A673 (cell line): Measurements from ENCODE around the gene LGALS14. TPM values are rescaled to one million over a fixed set of nuclear protein-coding genes. Genes with fewer than 3 reads are reported as not detected.

Source experiments
- BruUV-seq: library from RNA; stranded (reverse); fragments of 400-500 nt; replicated peaks from 2 replicates; lab custom pipeline; 2021; lab: Mats Ljungman, UMichigan
- CTCF ChIA-PET: fragments of 300-600 bp; sonication (Branson Sonifier 250); formaldehyde crosslinking; loops from one replicate; lab custom pipeline; 2022; ENCODE audit warnings: antibody characterized with exemption; lab: Charles Lee
- POLR2A ChIA-PET: fragments of 300-600 bp; sonication (Branson Sonifier 250); formaldehyde crosslinking; loops from one replicate; lab custom pipeline; 2022; ENCODE audit warnings: antibody characterized with exemption; ENCODE audit not compliant: low non-redundant PET; lab: Charles Lee
- DNase-seq: peaks from one replicate; pipeline ENCODE4 v3.0.0-alpha.2; 2015; ENCODE audit warnings: low spot score
- H3K27ac ChIP-seq: fragments of 200-600 bp; sonication (generic); 2 replicates; pipeline ENCODE4 v1.5.1; 2016; ENCODE audit warnings: mixed run types, low read depth, mild to moderate bottlenecking, mixed read lengths, antibody characterized with exemption, low read length; ENCODE audit not compliant: poor library complexity, severe bottlenecking
- H3K27me3 ChIP-seq: fragments of 200-600 bp; sonication (generic); replicated peaks from 2 replicates; pipeline ENCODE4 v1.6.1; 2017; ENCODE audit warnings: mixed run types, low read depth, mild to moderate bottlenecking, mixed read lengths, antibody characterized with exemption, low read length; ENCODE audit not compliant: insufficient read depth, poor library complexity
- H3K36me3 ChIP-seq: fragments of 200-600 bp; sonication (generic); 2 replicates; pipeline ENCODE4 v1.6.1; 2016; ENCODE audit warnings: mixed run types, mild to moderate bottlenecking, mixed read lengths, antibody characterized with exemption, low read length; ENCODE audit not compliant: insufficient read depth, poor library complexity, severe bottlenecking
- H3K4me1 ChIP-seq: fragments of 200-600 bp; sonication (generic); 2 replicates; pipeline ENCODE4 v1.6.1; 2017; ENCODE audit warnings: mixed run types, mild to moderate bottlenecking, mixed read lengths, antibody characterized with exemption, low read length; ENCODE audit not compliant: insufficient read depth, poor library complexity, severe bottlenecking
- H3K4me3 ChIP-seq: fragments of 200-600 bp; sonication (generic); 2 replicates; pipeline ENCODE4 v1.5.1; 2016; ENCODE audit warnings: low read depth, mixed run types, mild to moderate bottlenecking, mixed read lengths, low read length; ENCODE audit not compliant: poor library complexity, severe bottlenecking
- H3K9me3 ChIP-seq: fragments of 200-600 bp; sonication (generic); 2 replicates; pipeline ENCODE4 v1.6.1; 2016; ENCODE audit warnings: mixed run types, low read depth, mild to moderate bottlenecking, mixed read lengths, antibody characterized with exemption, low read length; ENCODE audit not compliant: poor library complexity, severe bottlenecking
- CTCF ChIP-seq: fragments of 300-800, 200-600 bp; sonication (generic); conservative IDR thresholded peaks from 2 replicates; pipeline ENCODE4 v1.5.1; 2017; ENCODE audit warnings: low read depth, mild to moderate bottlenecking, antibody characterized with exemption, low read length, moderate library complexity, mixed read lengths
- EZH2 ChIP-seq: fragments of 200-600 bp; sonication (generic); IDR thresholded peaks from 2 replicates; pipeline ENCODE4 v1.6.1; 2017; ENCODE audit warnings: borderline replicate concordance, low read depth, mild to moderate bottlenecking, mixed read lengths, antibody characterized with exemption, low read length; ENCODE audit not compliant: poor library complexity, severe bottlenecking
- intact Hi-C: fragments of 100-400 bp; cut with micrococcal nuclease; formaldehyde crosslinking; loops from one replicate; pipeline ENCODE4 v1.10.0; 2022; ENCODE audit not compliant: unreplicated experiment
- total RNA-seq: library from RNA; stranded (reverse); gene quantifications from 2 replicates; pipeline ENCODE4 v1.2.3, GENCODE V29; 2021

LGALS14 gene
- total RNA-seq, 1 experiment from 2014 or later, result not detected

- Histone ChIP-seq H3K4me3 (no peak overlapping the region), H3K27me3 (peaks cover 39% of the 10 kb centered on the region), H3K9me3 (no peaks in the 10 kb centered on the region), H3K4me1 (no peaks in the 10 kb centered on the region), H3K27ac (no peak overlapping the region), H3K36me3 (no peaks in the 10 kb centered on the region)
- TF ChIP-seq EZH2 (no peak), CTCF (no peak)
- CTCF ChIA-PET, result no interaction called here
- no peak for DNase-seq
- POLR2A ChIA-PET, result no interaction called here
- no TSS peak for BruUV-seq
- intact Hi-C loops, result no loop called here
Observed at GRCh38 chr19:39735688-39736087, 31.4 kb downstream of the LGALS14 start.

GRCh38 chr19:39736088-39736487 is 31.8 kb downstream of the LGALS14 start:
- Histone ChIP-seq H3K36me3 (no peaks in the 10 kb centered on the region), H3K4me1 (no peaks in the 10 kb centered on the region), H3K27me3 (peaks cover 39% of the 10 kb centered on the region), H3K27ac (no peak overlapping the region), H3K9me3 (no peaks in the 10 kb centered on the region), H3K4me3 (no peak overlapping the region)
- TF ChIP-seq CTCF (no peak), EZH2 (no peak)
- ChIA-PET POLR2A (no interaction called here), CTCF (no interaction called here)
- no peak for DNase-seq
- intact Hi-C loops, result no loop called here
- no TSS peak for BruUV-seq

GRCh38 chr19:39737351-39737750 is 33.1 kb downstream of the LGALS14 start:
- BruUV-seq, result no TSS peak
- CTCF ChIA-PET, result no interaction called here
- H3K27me3 ChIP-seq, result peaks cover 42% of the 10 kb centered on the region
- TF ChIP-seq EZH2, result no peak
- TF ChIP-seq CTCF, result no peak
- H3K4me3 ChIP-seq, result no peak overlapping the region
- DNase-seq, result no peak
- no peaks in the 10 kb centered on the region for H3K36me3 ChIP-seq
- POLR2A ChIA-PET, result no interaction called here
- intact Hi-C loops, result no loop called here
- no peaks in the 10 kb centered on the region for H3K4me1 ChIP-seq
- no peak overlapping the region for H3K27ac ChIP-seq
- no peaks in the 10 kb centered on the region for H3K9me3 ChIP-seq
